ENCODE measurements around the gene TMEM132A. TPM values are rescaled to one million over a fixed set of nuclear protein-coding genes. Genes with fewer than 3 reads are reported as not detected.

Gene TMEM132A
- polyA plus RNA-seq, 1 of the 3 experiments (the other 2 are of a cell fraction): 66.9 TPM

DNA sequence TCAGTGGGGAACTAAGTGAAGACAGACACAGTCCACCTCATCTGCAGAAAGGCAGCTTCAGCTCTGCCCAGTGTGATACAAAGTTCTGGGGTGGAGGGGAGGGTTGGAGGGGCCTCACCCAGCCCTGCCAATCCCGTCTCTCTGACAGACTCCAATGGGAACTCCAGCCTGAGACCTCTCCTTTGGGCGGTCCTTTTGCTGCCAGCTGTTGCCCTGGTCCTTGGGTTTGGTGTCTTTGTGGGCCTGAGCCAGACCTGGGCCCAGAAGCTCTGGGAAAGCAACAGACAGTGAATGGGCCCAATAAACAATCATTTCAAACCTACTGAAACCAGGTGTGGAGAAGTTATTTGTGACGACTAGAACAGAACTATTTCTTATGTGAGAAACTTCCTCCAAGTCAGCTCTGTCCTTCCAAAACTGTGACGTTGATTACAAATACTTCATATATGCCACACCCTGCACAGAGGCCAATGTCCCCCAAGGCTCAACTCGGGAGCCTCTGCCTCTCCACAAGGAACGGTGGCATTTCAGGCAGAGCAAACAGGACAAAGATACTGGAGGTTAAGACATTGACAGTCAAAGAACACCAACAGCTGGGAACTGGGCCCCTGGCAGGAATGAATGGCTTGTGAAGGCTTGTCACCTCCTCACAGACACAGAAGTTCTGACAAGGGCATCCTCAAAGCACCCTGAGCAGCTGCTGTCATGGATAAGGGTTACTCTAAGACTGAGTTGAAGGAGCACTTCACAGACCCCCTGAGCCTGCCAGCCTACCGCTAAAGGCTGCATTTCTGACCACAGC, 48.7 kb upstream of the TMEM132A start:
- 70% methylated on average over 5 of the region's 7 CpGs for WGBS (ENCODE audit: low lambda C conversion rate)

DNA sequence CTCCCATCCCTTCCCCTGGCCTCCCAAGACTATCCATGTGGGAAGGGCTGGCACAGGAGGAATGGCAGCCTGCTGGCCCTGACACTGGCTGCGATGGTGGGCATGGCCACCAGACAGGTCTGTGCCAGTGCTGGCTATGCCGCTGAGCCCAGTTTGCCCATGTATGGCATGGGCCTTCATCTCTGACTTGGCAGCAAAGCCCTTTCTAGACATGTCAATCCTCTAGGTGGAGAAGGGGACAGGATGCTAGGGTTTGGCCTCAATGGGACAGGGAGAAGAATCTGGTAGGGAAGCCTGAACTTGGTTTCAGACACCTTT, 48.1 kb upstream of the TMEM132A start:
- no peak overlapping the region for H2AFZ ChIP-seq (ENCODE audit: low read depth)
- H3K27ac ChIP-seq (ENCODE audit: low read depth in 2 of 2, low read length in 1 of 2): no peak overlapping the region
- no peak overlapping the region for H3K9ac ChIP-seq
- peaks cover 0 to 8% of the 10 kb centered on the region in 2 experiments; a peak in 1 of 4 replicates for H3K4me1 ChIP-seq (ENCODE audit: control insufficient read depth in 1 of 2, insufficient read depth in 2 of 2, low read depth in 1 of 2, low read length in 1 of 2)
- no peaks in the 10 kb centered on the region for H4K20me1 ChIP-seq (ENCODE audit: insufficient read depth)
- H3K36me3 ChIP-seq (replicated peaks in 1 of 2; ENCODE audit: control insufficient read depth in 1 of 2, insufficient read depth in 2 of 2, low read length in 1 of 2): peaks cover 0 to 20% of the 10 kb centered on the region in 2 experiments
- H3F3A ChIP-seq (replicated peaks; ENCODE audit: insufficient read depth): no peaks in the 10 kb centered on the region
- H3K4me3 ChIP-seq (ENCODE audit: low read depth in 2 of 2, low read length in 1 of 2): no peak overlapping the region
- no peaks in the 10 kb centered on the region for H3K9me2 ChIP-seq
- no peaks in the 10 kb centered on the region for H3K27me3 ChIP-seq (ENCODE audit: insufficient read depth)
- WGBS (ENCODE audit: low lambda C conversion rate): 93% methylated on average over 2 of the region's 2 CpGs
- no peak overlapping the region for H3K4me2 ChIP-seq
- no peak for DNase-seq
- no peaks in the 10 kb centered on the region for H3K79me2 ChIP-seq (ENCODE audit: insufficient read depth)
- POLR2A ChIA-PET: no interaction called here
- no peaks in the 10 kb centered on the region for H3K9me3 ChIP-seq
- CTCF ChIA-PET: interaction anchor here (1.5 to 2.7 kb wide), 2 partner anchors 11 to 101 kb away, joined by 3 to 8 read pairs; no protein-coding TSS in a partner anchor
- TF ChIP-seq RAD21 (IDR thresholded peaks at IDR 0.05; ENCODE audit: low read length) (no peak), CHD2 (IDR thresholded peaks at IDR 0.05; ENCODE audit: low read length, partially characterized antibody) (no peak), SMC3 (IDR thresholded peaks at IDR 0.05; ENCODE audit: low read depth, low read length) (no peak), FOXJ3 (CRISPR knock-in tag; IDR thresholded peaks at IDR 0.05) (no peak), NRF1 (IDR thresholded peaks at IDR 0.05; ENCODE audit: low read depth, low read length) (no peak), EZH2phosphoT487 (IDR thresholded peaks at IDR 0.05; ENCODE audit: borderline replicate concordance, low read depth) (no peak), RFX5 (IDR thresholded peaks at IDR 0.05; ENCODE audit: low read length) (no peak), YY1 (IDR thresholded peaks at IDR 0.05; ENCODE audit: low read depth) (no peak), USF2 (IDR thresholded peaks at IDR 0.05; ENCODE audit: borderline replicate concordance, low read depth, low read length) (no peak), GABPA (IDR thresholded peaks at IDR 0.05; ENCODE audit: low read depth) (no peak), MEF2A (IDR thresholded peaks at IDR 0.05; ENCODE audit: borderline replicate concordance, low read depth) (no peak), FOXM1 (IDR thresholded peaks at IDR 0.05; ENCODE audit: low read depth) (no peak)

More for the DNA sequence above, 48.7 kb upstream of the TMEM132A start:
- Histone ChIP-seq H3K9ac (no peak overlapping the region), H4K20me1 (ENCODE audit: insufficient read depth) (no peaks in the 10 kb centered on the region), H3K27me3 (ENCODE audit: insufficient read depth) (no peaks in the 10 kb centered on the region), H3K9me2 (no peaks in the 10 kb centered on the region), H3K4me2 (no peak overlapping the region), H3K9me3 (no peaks in the 10 kb centered on the region), H3K4me1 (ENCODE audit: control insufficient read depth in 1 of 2, insufficient read depth in 2 of 2, low read depth in 1 of 2, low read length in 1 of 2) (peaks cover 0 to 8% of the 10 kb centered on the region in 2 experiments; a peak in 1 of 4 replicates), H3K79me2 (ENCODE audit: insufficient read depth) (no peaks in the 10 kb centered on the region), H3K36me3 (replicated peaks in 1 of 2; ENCODE audit: control insufficient read depth in 1 of 2, insufficient read depth in 2 of 2, low read length in 1 of 2) (peaks cover 0 to 20% of the 10 kb centered on the region in 2 experiments), H3F3A (replicated peaks; ENCODE audit: insufficient read depth) (no peaks in the 10 kb centered on the region), H3K4me3 (ENCODE audit: low read depth in 2 of 2, low read length in 1 of 2) (no peak overlapping the region), H3K27ac (ENCODE audit: low read depth in 2 of 2, low read length in 1 of 2) (no peak overlapping the region), H2AFZ (ENCODE audit: low read depth) (no peak overlapping the region)
- POLR2A ChIA-PET: no interaction called here
- no peak for DNase-seq
- CTCF ChIA-PET: interaction anchor here (1.5 to 2.7 kb wide), 3 partner anchors 12 to 101 kb away, joined by 3 to 8 read pairs (median 7); no protein-coding TSS in a partner anchor
- TF ChIP-seq ELF1 (IDR thresholded peaks at IDR 0.05) (no peak), PBX3 (IDR thresholded peaks at IDR 0.05) (no peak), TCF12 (IDR thresholded peaks at IDR 0.05) (no peak), USF2 (IDR thresholded peaks at IDR 0.05; ENCODE audit: borderline replicate concordance, low read depth, low read length) (no peak), ZBTB33 (IDR thresholded peaks at IDR 0.05; ENCODE audit: borderline replicate concordance, low read depth) (no peak)
